ENCODE results near the gene SEMA3D. TPM values are rescaled to one million over a fixed set of nuclear protein-coding genes. Genes with fewer than 3 reads are reported as not detected.

Gene SEMA3D
- polyA plus RNA-seq, 12 donors = 12.1 to 72.9 (median 17.9) TPM; not detected in 1

GRCh38 chr7:85033263-85033662, 153.6 kb downstream of the SEMA3D start:
- no peak for DNase-seq

- no peak for DNase-seq
Observed at GRCh38 chr7:85031475-85031874, 155.4 kb downstream of the SEMA3D start.

GRCh38 chr7:85030893-85031292, 156.0 kb downstream of the SEMA3D start:
- DNase-seq = peak; percentile 35

GRCh38 chr7:85025312-85025756, 161.5 kb downstream of the SEMA3D start:
- DNase-seq = no peak

GRCh38 chr7:85023916-85024315, 162.9 kb downstream of the SEMA3D start:
- no peak for DNase-seq

- peak; percentile 61 for DNase-seq
Observed at GRCh38 chr7:85023066-85023712, 163.7 kb downstream of the SEMA3D start.

GRCh38 chr7:85022064-85022697, 164.7 kb downstream of the SEMA3D start:
- DNase-seq = no peak

GRCh38 chr7:85021101-85021704, 165.7 kb downstream of the SEMA3D start:
- no peak for DNase-seq

GRCh38 chr7:85019778-85020177, 167.1 kb downstream of the SEMA3D start:
- no peak for DNase-seq

GRCh38 chr7:85019176-85019575, 167.7 kb downstream of the SEMA3D start:
- no peak for DNase-seq

GRCh38 chr7:85018498-85018897, 168.4 kb downstream of the SEMA3D start:
- no peak for DNase-seq

GRCh38 chr7:85016286-85016685, 170.6 kb downstream of the SEMA3D start:
- no peak for DNase-seq

GRCh38 chr7:85014936-85015660, 171.8 kb downstream of the SEMA3D start:
- no peak for DNase-seq

- no peak for DNase-seq
Observed at GRCh38 chr7:85011127-85011526, 175.7 kb downstream of the SEMA3D start.

- no peak for DNase-seq
Observed at GRCh38 chr7:85010306-85010705, 176.6 kb downstream of the SEMA3D start.

- DNase-seq = no peak
Observed at GRCh38 chr7:85006754-85007153, 180.1 kb downstream of the SEMA3D start.

GRCh38 chr7:85004402-85004801, 182.5 kb downstream of the SEMA3D start:
- DNase-seq = no peak

- no peak for DNase-seq
Observed at GRCh38 chr7:85001495-85002345, 185.1 kb downstream of the SEMA3D start.

GRCh38 chr7:85000735-85001350, 186.0 kb downstream of the SEMA3D start:
- DNase-seq = peak; percentile 37

- no peak for DNase-seq
Observed at GRCh38 chr7:84999450-84999849, 187.4 kb downstream of the SEMA3D start.

GRCh38 chr7:84998665-84999064, 188.2 kb downstream of the SEMA3D start:
- DNase-seq = no peak

All from muscle of arm (tissue), 12 donors.